Dedifferentiated amniotic fluid mesenchymal stem cell (primary cell): ENCODE measurements around the gene ZNF599.
A peak's percentile ranks its signal among the peaks of the same experiment; 100 is the strongest.
"Not testable (repeated sequence)": the region's sequence is repeated elsewhere in the genome, so short reads cannot be mapped to it uniquely, and the experiment has no call there.

ENCODE experiments used
- DNase-seq: peaks from one replicate; pipeline ENCODE4 v3.0.0-alpha.2; 2016; ENCODE audit errors: extremely low spot score

Gene ZNF599

GRCh38 chr19:34772697-34773554 is at the start of gene ZNF599:
TSS of gene ZNF599 (minus strand) at chr19:34773215. CDS start at chr19:34772841, 374 bp downstream.
- DNase-seq = peak; percentile 87

- no peak for DNase-seq
These were observed 45.3 kb upstream of the ZNF599 start for GRCh38 chr19:34818270-34818669.

- no peak for DNase-seq
These were observed 43.7 kb upstream of the ZNF599 start for GRCh38 chr19:34816708-34817107.

GRCh38 chr19:34808566-34808965 is 35.6 kb upstream of the ZNF599 start:
- no peak for DNase-seq

GRCh38 chr19:34806976-34807860 is 34.2 kb upstream of the ZNF599 start:
- no peak for DNase-seq

GRCh38 chr19:34804115-34804514 is 31.1 kb upstream of the ZNF599 start:
- DNase-seq = no peak

- not testable (repeated sequence) for DNase-seq
These were observed 23.9 kb upstream of the ZNF599 start for GRCh38 chr19:34796953-34797352.

- DNase-seq = no peak
These were observed 21.3 kb upstream of the ZNF599 start for GRCh38 chr19:34794066-34794960.

- DNase-seq = no peak
These were observed 20.6 kb upstream of the ZNF599 start for GRCh38 chr19:34793565-34793964.

GRCh38 chr19:34788074-34788473 is 15.1 kb upstream of the ZNF599 start:
- no peak for DNase-seq

- DNase-seq = no peak
These were observed 14.2 kb upstream of the ZNF599 start for GRCh38 chr19:34787059-34787824.

GRCh38 chr19:34786236-34786635 is 13.2 kb upstream of the ZNF599 start:
- DNase-seq = no peak

- no peak for DNase-seq
These were observed 6.6 kb upstream of the ZNF599 start for GRCh38 chr19:34779652-34780051.

- no peak for DNase-seq
These were observed 5.3 kb upstream of the ZNF599 start for GRCh38 chr19:34778342-34778741.

GRCh38 chr19:34774857-34775256 is 1.8 kb upstream of the ZNF599 start:
- DNase-seq = no peak

- DNase-seq = no peak
These were observed 495 bp upstream of the ZNF599 start for GRCh38 chr19:34773555-34773864.

GRCh38 chr19:34767951-34768350 is 5.1 kb downstream of the ZNF599 start:
- DNase-seq = no peak

- no peak for DNase-seq
These were observed 6.6 kb downstream of the ZNF599 start for GRCh38 chr19:34766386-34766785.

- no peak for DNase-seq
These were observed 13.6 kb downstream of the ZNF599 start for GRCh38 chr19:34759218-34759917.

GRCh38 chr19:34757441-34757840 is 15.6 kb downstream of the ZNF599 start:
- no peak for DNase-seq
